Stimulated activated naive B cell treated with anti-CD40 and anti-IgM and Interleukin-4, amounts not matched to agents 10 μg/mL and 1 μg/mL and 100 μg/mL, for 72 hours (primary cell): ENCODE measurements around the gene MTAP.

ENCODE experiments used
- ATAC-seq, 2 donors: fragments of 150-1000 bp; cut with Tn5 transposase; replicated peaks; 2 replicates each; pipeline ENCODE4 v1.10.0; 2021; ENCODE audit warnings: moderate library complexity in 1 of 2
- DNase-seq: peaks from one replicate; pipeline ENCODE4 v3.0.0; 2021
- H3K27ac Mint-ChIP-seq: one replicate; pipeline ENCODE4 v1.8.0; 2022; ENCODE audit warnings: mild to moderate bottlenecking, mixed read lengths
- H3K27me3 Mint-ChIP-seq, 2 donors: one replicate each; pipeline ENCODE4 v1.8.0; 2022; ENCODE audit warnings: mixed read lengths in 2 of 2
- H3K36me3 Mint-ChIP-seq, 2 donors: one replicate each; pipeline ENCODE4 v1.8.0; 2022; ENCODE audit warnings: mixed read lengths in 2 of 2, mild to moderate bottlenecking in 1 of 2
- H3K4me1 Mint-ChIP-seq, 2 donors: one replicate each; pipeline ENCODE4 v1.8.0; 2022; ENCODE audit warnings: mixed read lengths in 2 of 2, mild to moderate bottlenecking in 1 of 2
- H3K4me3 Mint-ChIP-seq, 2 donors: one replicate each; pipeline ENCODE4 v1.8.0; 2022; ENCODE audit warnings: mild to moderate bottlenecking in 2 of 2, mixed read lengths in 2 of 2, moderate library complexity in 1 of 2
- H3K9me3 Mint-ChIP-seq, 2 donors: one replicate each; pipeline ENCODE4 v1.8.0; 2022; ENCODE audit warnings: mixed read lengths in 2 of 2, mild to moderate bottlenecking in 1 of 2

The MTAP gene

DNA sequence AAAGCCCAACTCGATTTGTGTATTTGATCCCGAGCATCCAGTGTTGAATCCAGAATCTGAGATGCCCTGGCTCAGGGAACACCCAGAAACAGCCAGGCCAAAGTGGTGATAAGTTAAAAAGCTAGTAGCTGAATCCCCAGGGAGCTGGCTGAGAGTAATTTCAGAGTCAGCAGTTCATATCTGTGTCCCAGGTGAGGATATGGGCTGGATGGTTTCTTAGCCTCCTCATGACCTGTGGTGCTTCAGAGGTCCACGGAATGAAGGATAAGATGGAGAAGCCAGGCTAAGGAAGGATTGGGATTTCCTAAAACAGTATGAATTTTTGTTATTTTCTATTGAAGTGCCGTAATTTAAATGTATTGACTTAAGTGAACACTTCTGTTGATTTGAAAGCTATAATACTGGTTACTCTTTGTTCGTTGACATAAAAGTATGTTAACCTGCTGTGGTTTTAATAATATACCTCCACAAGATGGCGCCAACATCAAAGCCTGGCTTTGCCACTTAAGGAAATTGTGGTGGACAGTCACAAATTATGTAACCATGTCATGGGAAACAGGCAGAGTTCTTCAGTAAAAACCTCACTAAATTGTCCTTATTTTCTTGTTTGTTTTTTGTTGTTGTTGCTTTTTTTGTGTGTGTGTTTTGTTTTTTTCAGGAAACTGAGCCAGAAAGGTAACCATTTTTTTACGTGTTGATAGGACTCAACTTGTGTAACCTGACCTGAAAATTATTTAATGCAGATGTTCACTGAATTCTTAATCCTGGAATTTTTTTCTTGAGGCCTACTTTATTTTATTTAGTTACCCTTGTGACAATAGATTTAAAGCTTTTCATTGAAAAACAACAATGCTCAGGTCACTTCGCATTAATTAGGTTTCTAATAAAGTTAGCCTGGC, 11.4 kb downstream of the MTAP start:
- Mint-ChIP-seq H3K27me3 (no peaks in the 10 kb centered on the region), H3K9me3 (no peaks in the 10 kb centered on the region), H3K4me3 (no peak overlapping the region), H3K36me3 (peaks cover 11 to 47% of the 10 kb centered on the region in 2 donors), H3K27ac (no peak overlapping the region), H3K4me1 (peaks cover 14 to 17% of the 10 kb centered on the region in 2 donors)
- DNase-seq (peak; percentile 30), ATAC-seq (peak; percentile 29 to 48)

DNA sequence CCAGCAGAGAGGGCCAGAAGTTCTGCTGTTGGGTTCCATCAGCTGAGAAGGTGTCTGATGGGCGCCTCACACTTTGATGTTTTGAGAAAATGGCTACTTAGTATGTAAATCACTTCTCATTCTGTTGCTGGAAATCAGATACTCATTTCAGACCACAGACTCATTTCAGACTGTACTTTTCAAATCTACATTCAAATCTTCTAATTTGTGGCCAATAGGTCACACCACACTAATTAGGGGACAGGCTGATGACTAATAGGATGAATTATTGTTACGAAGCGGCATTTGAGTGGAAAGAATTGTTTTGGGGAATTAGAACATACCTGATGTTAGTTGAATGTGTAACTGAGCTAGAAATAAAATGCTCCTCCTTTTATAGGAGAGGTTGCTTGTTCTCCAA, 13.2 kb downstream of the MTAP start:
- DNase-seq (no peak), ATAC-seq (peak in 1 of 2 donors; percentile 40)
- Mint-ChIP-seq H3K9me3 (no peaks in the 10 kb centered on the region), H3K27ac (no peak overlapping the region), H3K27me3 (no peaks in the 10 kb centered on the region), H3K36me3 (peaks cover 23 to 51% of the 10 kb centered on the region in 2 donors), H3K4me3 (no peak overlapping the region), H3K4me1 (peaks cover 5 to 11% of the 10 kb centered on the region in 2 donors)

DNA sequence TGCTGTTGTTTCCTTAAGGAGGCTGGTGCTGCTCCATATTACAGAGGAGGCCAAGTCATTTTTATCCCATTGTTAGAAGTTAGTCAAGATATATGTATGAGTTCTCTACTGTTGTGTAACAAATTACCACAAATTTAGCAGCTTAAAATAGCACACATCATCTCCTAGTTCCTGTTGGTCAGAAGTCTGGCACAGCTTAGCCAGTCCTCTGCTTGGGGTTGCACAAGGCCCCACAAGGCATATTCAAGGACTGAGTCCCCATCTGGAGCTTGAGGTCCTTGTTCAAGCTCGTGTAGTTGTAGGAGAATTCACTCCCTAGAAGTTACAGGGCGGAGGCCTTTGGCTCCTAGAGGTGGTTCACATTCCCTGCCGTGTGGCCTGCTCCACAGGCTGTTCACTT, 14.7 kb downstream of the MTAP start:
- Mint-ChIP-seq H3K4me3 (no peak overlapping the region), H3K4me1 (peaks cover 8 to 13% of the 10 kb centered on the region in 2 donors), H3K27me3 (no peaks in the 10 kb centered on the region), H3K9me3 (no peaks in the 10 kb centered on the region), H3K36me3 (peaks cover 32 to 54% of the 10 kb centered on the region in 2 donors), H3K27ac (no peak overlapping the region)
- DNase-seq (no peak), ATAC-seq (no peak)

DNA sequence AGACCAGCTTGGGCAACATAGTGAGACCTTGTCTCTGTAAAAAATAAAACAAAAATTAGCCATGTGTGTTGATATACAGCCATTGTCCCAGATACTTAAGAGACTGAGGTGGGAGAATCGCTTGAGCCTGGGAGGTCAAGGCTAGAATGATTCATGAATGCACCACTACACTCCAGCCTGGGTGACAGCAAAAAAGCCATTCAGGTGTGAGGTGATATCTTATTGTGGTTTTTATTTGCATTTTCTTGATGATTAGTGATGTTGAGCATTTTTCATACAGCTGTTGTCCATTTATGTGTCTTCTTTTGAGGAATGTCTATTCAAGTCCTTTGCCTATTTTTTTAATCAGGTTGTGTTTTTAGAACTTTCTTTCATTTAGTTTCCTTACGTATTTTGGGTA, 23.2 kb downstream of the MTAP start:
- Mint-ChIP-seq H3K36me3 (peaks cover 57 to 77% of the 10 kb centered on the region in 2 donors), H3K9me3 (peaks cover 0 to 2% of the 10 kb centered on the region in 2 donors), H3K27me3 (no peaks in the 10 kb centered on the region), H3K4me3 (no peak overlapping the region), H3K4me1 (peaks cover 16 to 25% of the 10 kb centered on the region in 2 donors), H3K27ac (no peak overlapping the region)
- DNase-seq (no peak), ATAC-seq (no peak)

DNA sequence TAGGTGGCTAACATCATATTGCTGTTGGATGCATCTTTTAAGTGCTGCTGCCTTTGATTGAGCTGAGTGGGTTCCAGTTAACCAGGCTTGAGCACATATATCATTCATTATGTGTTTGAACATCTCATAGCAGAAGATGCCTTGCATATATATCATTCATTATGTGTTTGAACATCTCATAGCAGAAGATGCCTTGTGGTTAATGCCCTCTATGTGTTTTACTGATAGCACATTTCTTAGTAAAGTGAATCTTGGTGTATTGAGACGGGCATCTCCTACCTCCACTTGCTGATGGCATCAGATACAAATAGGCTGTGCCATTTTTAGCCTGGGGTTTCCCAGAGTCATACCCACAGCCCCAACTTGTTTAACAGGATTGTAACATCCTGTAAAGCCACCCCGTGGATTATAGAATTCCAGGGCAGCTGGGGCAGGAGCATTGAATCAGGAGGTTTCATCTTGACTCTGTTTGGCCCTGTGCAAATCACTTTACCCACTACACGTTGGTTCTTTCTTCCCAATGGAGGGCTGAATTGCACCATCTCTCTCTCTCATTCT, 26.5 kb downstream of the MTAP start:
- H3K27ac Mint-ChIP-seq = peak overlapping the region; percentile 56
- peaks cover 34 to 47% of the 10 kb centered on the region in 2 donors for H3K4me1 Mint-ChIP-seq
- ATAC-seq (no peak), DNase-seq (no peak)
- H3K9me3 Mint-ChIP-seq = peaks cover 0 to 4% of the 10 kb centered on the region in 2 donors
- no peak overlapping the region for H3K4me3 Mint-ChIP-seq
- H3K36me3 Mint-ChIP-seq = peaks cover 47 to 71% of the 10 kb centered on the region in 2 donors
- no peaks in the 10 kb centered on the region for H3K27me3 Mint-ChIP-seq

DNA sequence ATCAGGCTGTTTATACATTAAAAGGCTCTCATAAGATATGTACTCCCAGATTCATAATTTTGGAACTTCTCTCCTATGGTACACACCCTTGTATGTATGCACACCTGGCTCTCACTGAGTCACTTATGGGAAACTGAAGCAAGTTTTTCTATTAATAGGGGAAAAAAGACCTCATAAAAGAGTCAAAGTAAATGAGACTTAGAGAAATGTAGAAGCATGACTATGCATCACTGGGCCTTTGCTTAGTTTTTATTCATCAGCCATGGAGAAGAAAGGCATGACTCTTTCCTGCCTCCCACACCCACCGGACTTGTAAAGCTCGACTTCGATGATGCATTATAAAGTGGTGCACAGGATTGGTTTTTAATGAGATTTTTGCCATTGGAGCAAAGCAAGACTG, 28.2 kb downstream of the MTAP start:
- Mint-ChIP-seq H3K27ac (no peak overlapping the region), H3K4me3 (no peak overlapping the region), H3K4me1 (peaks cover 29 to 40% of the 10 kb centered on the region in 2 donors), H3K27me3 (no peaks in the 10 kb centered on the region), H3K9me3 (peaks cover 0 to 2% of the 10 kb centered on the region in 2 donors), H3K36me3 (peaks cover 32 to 63% of the 10 kb centered on the region in 2 donors)
- DNase-seq (no peak), ATAC-seq (no peak)

DNA sequence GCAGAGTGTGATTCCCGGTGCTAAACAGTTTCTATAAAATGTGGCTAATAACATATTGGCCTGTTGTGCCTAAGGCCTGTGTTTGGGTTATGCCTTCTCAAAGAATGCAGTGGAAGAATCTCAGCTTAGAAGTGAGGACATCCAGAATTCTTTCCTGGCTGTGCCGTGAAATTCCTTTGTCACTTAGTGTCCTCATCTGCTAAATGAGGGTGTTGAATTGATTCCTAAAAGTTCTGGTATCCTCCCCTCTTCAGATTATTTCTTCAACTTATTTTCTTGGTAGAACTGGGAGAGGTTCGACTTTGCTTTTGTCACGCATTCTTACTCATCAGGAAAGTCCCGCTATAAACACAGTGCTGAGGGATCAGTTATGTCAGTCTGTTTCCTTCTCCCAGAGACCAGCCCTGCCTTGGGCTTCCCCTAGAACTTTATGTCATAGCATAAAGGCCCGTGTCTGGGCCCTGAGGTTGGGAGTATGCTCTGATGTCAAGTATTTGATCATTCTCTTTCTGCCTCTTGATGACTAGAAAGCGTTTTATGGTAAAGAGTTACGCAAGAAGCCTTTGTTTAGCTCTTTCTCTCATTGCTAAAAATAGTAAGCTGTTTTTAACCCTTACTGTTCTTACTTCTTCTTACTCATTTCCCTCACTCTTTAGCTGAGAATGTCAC, 29.5 kb downstream of the MTAP start:
- Mint-ChIP-seq H3K36me3 (peaks cover 38 to 72% of the 10 kb centered on the region in 2 donors), H3K27me3 (no peaks in the 10 kb centered on the region), H3K4me1 (peaks cover 37 to 51% of the 10 kb centered on the region in 2 donors), H3K9me3 (peaks cover 0 to 2% of the 10 kb centered on the region in 2 donors), H3K4me3 (peak overlapping the region in 1 of 2 donors; percentile 43), H3K27ac (peak overlapping the region; percentile 47)
- DNase-seq = peak; percentile 32
- peak; percentile 49 to 66 for ATAC-seq

DNA sequence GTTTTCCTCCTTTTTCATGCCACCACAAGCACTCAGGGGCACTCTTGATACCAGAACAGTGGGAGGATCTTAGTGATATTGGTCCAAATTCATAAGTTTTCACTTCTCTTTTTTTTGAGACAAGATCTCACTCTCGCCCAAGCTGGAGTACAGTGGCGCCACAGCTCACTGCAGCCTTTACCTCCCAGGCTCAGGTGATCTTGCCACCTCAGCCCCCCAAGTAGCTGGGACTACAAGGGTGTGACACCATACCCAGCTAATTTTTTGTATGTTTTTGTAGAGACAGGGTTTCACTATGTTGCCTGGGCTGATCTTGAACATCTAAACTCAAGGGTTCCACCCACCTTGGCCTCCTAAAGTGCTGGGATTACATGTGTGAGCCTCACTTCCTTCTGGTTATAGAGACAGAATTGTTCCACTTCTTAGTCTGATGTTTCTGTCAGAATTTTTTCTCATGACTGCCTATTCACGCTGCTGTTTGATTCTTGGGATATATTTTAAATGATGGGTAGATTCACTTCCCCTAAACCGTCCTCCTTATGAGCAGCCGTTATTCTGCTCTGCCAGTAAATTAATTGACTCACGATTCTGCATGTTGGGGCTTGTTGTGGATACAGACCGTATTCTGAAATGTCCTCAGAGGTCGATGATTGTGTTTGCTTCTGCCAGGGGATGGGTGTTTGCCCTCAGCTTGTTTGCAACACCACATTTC, 30.8 kb downstream of the MTAP start:
- ATAC-seq (peak; percentile 80 to 85), DNase-seq (peak; percentile 43)
- peaks cover 37 to 60% of the 10 kb centered on the region in 2 donors for H3K4me1 Mint-ChIP-seq
- no peaks in the 10 kb centered on the region for H3K27me3 Mint-ChIP-seq
- peak overlapping the region; percentile 16 for H3K27ac Mint-ChIP-seq
- peak overlapping the region; percentile 10 to 43 for H3K4me3 Mint-ChIP-seq
- peaks cover 0 to 2% of the 10 kb centered on the region in 2 donors for H3K9me3 Mint-ChIP-seq
- H3K36me3 Mint-ChIP-seq = peaks cover 47 to 75% of the 10 kb centered on the region in 2 donors

DNA sequence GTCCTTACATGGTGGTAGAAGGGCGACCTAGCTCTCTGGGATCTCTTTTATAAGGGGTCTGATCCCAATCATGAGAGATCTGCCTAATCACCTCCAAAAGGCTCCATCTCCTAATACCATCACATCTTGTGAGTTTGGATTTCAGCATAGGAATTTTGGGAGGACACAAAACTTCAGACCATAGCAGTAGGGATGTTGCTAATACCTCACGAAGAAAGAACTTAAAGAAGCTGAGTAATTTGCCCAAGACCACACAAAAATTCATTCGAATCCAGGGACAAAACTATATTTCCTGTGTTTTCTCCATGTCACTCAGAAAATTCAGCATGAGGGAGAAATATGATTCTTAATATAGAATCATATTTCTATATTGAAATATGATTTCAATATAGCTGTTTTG, 32.7 kb downstream of the MTAP start:
- H3K27me3 Mint-ChIP-seq = no peaks in the 10 kb centered on the region
- H3K4me3 Mint-ChIP-seq = no peak overlapping the region
- ATAC-seq (no peak), DNase-seq (no peak)
- H3K4me1 Mint-ChIP-seq = peaks cover 34 to 52% of the 10 kb centered on the region in 2 donors
- H3K27ac Mint-ChIP-seq = no peak overlapping the region
- peaks cover 0 to 2% of the 10 kb centered on the region in 2 donors for H3K9me3 Mint-ChIP-seq
- peaks cover 53 to 80% of the 10 kb centered on the region in 2 donors for H3K36me3 Mint-ChIP-seq

DNA sequence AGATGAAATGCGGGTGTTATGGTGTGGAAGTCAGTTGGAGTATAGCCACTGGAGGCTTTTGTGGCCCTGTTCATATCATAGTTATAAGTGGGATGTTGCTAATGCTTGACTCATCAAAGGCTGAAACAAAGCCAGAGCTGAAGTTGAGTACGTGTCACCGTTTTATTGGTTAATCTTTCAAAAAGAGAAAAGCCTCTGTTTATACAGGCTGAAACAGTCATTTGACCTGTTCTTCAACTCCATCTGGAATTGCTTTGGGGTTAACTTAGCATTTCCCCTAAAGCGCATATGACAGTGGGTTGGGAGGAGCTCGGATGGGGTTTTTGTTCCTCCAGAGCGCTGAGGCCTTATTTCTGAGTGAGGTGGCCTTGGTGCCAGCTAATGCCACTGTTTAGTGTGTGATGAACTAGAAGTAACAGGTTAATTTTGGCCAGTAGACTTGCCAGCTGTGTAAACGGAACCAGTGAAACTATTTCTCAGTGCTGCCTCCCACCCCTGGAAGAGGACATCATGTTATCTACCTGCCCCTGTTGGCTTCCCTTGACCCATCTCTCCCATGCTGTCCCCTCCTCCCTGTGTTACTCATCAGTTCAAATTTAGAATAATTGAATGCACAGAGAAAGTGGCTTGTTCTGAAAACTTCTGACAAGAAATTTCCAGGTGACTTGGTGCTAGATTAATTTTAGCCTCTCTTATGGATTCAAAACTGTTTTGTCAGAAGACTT, 34.2 kb downstream of the MTAP start:
- Mint-ChIP-seq H3K9me3 (peaks cover 0 to 5% of the 10 kb centered on the region in 2 donors), H3K4me1 (peaks cover 29 to 46% of the 10 kb centered on the region in 2 donors), H3K36me3 (peaks cover 60 to 85% of the 10 kb centered on the region in 2 donors), H3K27ac (no peak overlapping the region), H3K4me3 (no peak overlapping the region), H3K27me3 (no peaks in the 10 kb centered on the region)
- DNase-seq = no peak
- ATAC-seq = no peak

DNA sequence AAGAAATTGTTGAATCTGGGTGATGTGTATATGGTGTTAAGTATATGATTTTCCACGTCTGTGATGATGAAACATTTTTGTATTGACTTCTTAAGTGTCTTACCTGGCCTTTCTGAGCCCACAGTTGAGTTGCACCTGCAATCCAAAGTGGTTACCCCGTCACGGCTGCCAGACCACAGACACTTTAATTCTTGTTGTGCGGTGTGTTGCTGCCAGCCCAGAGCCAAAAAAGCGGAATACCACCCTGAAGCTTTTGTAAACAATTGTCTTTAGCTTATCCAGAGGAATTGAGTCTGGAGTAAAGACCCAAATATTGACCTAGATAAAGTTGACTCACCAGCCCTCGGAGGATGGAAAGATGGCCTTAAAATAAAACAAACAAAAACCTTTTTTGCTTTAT, 35.1 kb downstream of the MTAP start:
- no peak overlapping the region for H3K4me3 Mint-ChIP-seq
- H3K27ac Mint-ChIP-seq = no peak overlapping the region
- ATAC-seq (no peak), DNase-seq (no peak)
- peaks cover 22 to 37% of the 10 kb centered on the region in 2 donors for H3K4me1 Mint-ChIP-seq
- H3K36me3 Mint-ChIP-seq = peaks cover 62 to 87% of the 10 kb centered on the region in 2 donors
- H3K27me3 Mint-ChIP-seq = no peaks in the 10 kb centered on the region
- H3K9me3 Mint-ChIP-seq = peaks cover 0 to 3% of the 10 kb centered on the region in 2 donors

DNA sequence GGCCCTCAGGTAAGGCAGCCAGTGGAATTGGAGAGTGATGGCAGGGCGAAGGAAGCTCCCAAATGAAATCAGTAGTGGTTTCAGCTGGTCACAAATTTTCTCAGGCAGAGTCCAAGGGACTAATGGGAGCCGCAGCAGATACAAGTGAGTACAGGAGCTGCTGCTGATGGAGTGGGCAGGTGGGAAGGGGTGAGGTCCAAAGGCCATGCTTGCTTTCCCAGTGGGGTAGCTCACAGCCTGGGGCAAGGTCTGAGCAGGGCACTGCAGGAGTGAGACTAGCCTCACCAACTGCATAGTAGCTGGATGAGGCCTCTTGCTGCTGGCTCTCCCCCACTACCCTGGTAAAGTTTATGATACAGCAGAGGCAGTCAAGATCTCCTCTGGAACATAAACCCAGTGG, 38.2 kb downstream of the MTAP start:
- no peak overlapping the region for H3K4me3 Mint-ChIP-seq
- H3K9me3 Mint-ChIP-seq = peaks cover 14 to 19% of the 10 kb centered on the region in 2 donors
- no peak for DNase-seq
- peaks cover 8 to 26% of the 10 kb centered on the region in 2 donors for H3K4me1 Mint-ChIP-seq
- peaks cover 76 to 94% of the 10 kb centered on the region in 2 donors for H3K36me3 Mint-ChIP-seq
- no peak overlapping the region for H3K27ac Mint-ChIP-seq
- ATAC-seq = no peak
- H3K27me3 Mint-ChIP-seq = no peaks in the 10 kb centered on the region

DNA sequence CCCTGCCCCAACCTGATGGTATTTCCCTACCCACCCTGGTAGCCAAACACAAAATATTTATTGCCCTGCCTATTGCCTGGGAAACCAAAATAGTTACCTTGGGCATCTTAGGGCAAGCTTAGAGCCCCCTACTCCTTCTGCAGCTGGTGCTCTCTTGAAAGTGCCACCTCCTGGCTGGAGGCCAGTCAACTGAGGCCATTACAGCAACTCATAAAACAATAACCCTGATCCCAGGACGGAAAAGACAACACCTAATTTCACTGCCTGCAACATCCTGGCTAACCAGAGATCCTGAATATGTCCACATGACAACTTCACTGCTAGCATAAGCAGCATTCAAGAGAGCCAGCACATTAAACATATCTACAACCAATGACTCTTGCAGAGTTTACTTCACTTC, 38.7 kb downstream of the MTAP start:
- Mint-ChIP-seq H3K9me3 (peaks cover 15 to 20% of the 10 kb centered on the region in 2 donors), H3K4me3 (no peak overlapping the region), H3K27me3 (no peaks in the 10 kb centered on the region), H3K27ac (no peak overlapping the region), H3K4me1 (peaks cover 5 to 27% of the 10 kb centered on the region in 2 donors), H3K36me3 (peaks cover 74 to 94% of the 10 kb centered on the region in 2 donors)
- DNase-seq (no peak), ATAC-seq (no peak)
